GM12875 (cell line): ENCODE data around the gene ITGAV.

Source experiments
- H3K4me3 ChIP-seq: one replicate; pipeline ENCODE4 v1.5.1; 2011; ENCODE audit warnings: low read depth, low read length, control low read depth
- TF ChIP-seq, protein P1 (sequence below): IDR thresholded peaks from 2 replicates; pipeline ENCODE4 v1.5.1; 2011; ENCODE audit warnings: low read depth, mild to moderate bottlenecking, control low read depth, inconsistent platforms, low read length, moderate library complexity, borderline replicate concordance; ENCODE audit not compliant: insufficient read depth

ITGAV gene

DNA sequence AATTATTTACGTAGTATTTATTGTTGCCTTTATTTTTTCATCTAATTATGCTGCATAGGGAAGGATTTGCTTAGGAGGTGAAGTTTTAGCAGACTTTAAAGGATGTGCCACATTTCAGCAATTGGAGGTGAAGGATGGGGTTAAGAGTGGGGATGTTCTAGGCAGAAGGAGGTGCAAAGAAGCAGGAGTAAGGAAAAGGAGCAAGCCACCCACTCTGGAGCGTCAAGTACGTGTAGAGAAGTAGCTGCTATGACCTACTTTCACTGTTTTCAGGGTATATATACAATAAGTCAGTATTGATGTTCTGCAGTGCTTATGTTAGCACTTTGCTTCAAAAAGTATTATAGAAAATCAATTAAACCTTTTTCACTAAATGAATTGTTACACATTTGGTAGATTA is 34.4 kb downstream of the ITGAV start:
- TF ChIP-seq, protein P1, sequence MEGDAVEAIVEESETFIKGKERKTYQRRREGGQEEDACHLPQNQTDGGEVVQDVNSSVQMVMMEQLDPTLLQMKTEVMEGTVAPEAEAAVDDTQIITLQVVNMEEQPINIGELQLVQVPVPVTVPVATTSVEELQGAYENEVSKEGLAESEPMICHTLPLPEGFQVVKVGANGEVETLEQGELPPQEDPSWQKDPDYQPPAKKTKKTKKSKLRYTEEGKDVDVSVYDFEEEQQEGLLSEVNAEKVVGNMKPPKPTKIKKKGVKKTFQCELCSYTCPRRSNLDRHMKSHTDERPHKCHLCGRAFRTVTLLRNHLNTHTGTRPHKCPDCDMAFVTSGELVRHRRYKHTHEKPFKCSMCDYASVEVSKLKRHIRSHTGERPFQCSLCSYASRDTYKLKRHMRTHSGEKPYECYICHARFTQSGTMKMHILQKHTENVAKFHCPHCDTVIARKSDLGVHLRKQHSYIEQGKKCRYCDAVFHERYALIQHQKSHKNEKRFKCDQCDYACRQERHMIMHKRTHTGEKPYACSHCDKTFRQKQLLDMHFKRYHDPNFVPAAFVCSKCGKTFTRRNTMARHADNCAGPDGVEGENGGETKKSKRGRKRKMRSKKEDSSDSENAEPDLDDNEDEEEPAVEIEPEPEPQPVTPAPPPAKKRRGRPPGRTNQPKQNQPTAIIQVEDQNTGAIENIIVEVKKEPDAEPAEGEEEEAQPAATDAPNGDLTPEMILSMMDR: no peak
- no peak overlapping the region for H3K4me3 ChIP-seq

- no peak overlapping the region for H3K4me3 ChIP-seq
- TF ChIP-seq, protein P1: no peak
Measured at GRCh38 chr2:186629250-186629996, 39.6 kb downstream of the ITGAV start.

- TF ChIP-seq, protein P1: no peak
- H3K4me3 ChIP-seq: no peak overlapping the region
Measured at GRCh38 chr2:186632417-186632816, 42.6 kb downstream of the ITGAV start.

- no peak overlapping the region for H3K4me3 ChIP-seq
- TF ChIP-seq, protein P1: no peak
Measured at GRCh38 chr2:186634701-186635100, 44.8 kb downstream of the ITGAV start.

DNA sequence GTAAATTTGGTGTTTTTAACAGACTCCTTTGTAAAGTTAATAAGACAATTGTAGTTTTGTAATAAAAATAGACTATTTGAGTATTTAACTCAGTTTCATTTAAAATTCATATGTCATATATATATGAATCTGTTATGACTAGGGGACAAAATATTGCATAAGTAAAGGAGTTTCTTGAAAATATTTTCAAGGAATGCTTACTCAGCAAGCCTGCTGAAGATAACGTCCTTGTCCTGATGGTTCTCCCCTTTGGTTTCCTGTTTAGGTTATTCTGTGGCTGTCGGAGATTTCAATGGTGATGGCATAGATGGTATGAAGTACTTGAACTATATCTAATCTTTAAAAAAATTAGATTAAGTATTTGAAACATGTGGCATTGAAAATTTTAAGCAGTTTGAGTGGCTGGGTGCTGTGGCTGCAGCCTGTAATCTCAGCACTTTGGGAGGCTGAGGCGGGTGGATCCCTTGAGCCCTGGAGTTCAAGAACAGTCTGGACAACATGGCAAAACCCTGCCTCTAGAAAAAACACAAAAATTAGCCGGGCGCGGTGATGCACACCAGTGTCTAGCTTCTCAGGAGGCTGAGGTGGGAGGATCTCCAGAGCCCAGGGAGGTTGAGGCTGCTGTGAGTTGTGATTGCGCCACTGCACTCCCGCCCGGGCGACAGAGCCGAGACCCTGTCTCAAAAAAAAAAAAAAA is 47.1 kb downstream of the ITGAV start:
- TF ChIP-seq, protein P1: no peak

DNA sequence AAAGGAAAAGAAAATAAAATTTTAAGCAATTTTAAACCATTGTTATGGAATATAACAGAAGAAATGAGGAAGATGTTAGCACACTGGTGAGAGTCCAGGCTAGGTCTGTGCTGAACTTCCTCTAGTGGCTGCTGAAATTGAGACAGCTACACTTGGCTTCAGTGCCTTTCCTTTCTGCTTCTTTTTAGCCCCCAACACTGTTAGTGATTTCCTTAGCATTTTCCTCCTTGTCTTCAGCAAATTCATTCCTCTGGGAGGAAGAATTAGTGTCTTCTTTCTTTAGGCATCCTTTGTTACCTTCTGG is 47.6 kb downstream of the ITGAV start:
- TF ChIP-seq, protein P1: no peak

More for the DNA sequence above, 47.1 kb downstream of the ITGAV start:
- H3K4me3 ChIP-seq: no peak overlapping the region

DNA sequence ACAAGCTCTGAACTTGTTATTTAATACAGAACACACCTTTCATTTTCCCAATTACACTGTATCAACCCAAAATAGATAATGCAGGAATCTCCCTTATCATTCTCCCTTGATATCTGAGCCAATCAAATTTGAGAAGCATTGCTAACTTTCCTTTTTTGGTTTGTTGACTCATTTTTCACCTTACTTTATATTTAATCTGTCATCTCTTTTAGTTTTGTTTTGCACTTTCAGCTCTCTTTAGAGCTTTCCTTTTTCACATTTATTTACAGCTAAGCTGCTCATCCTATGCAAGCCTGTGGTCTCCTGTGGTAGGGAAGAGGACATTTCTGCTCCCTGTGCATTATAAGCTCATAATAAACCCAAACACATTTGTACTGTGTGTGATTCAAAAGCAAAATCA is 50.1 kb downstream of the ITGAV start:
- H3K4me3 ChIP-seq: no peak overlapping the region
- TF ChIP-seq, protein P1: no peak

More for the DNA sequence above, 47.6 kb downstream of the ITGAV start:
- H3K4me3 ChIP-seq: no peak overlapping the region
